Activated naive CD8-positive, alpha-beta T cell treated with anti-CD3 and anti-CD28 coated beads, Interleukin-2, amount 10 ng/mL, durations not matched to agents 7 days and 5 days (primary cell): ENCODE measurements around the gene MORN4. TPM values are rescaled to one million over a fixed set of nuclear protein-coding genes. Genes with fewer than 3 reads are reported as not detected.

ENCODE experiments used
- ATAC-seq: fragments of 150-1000 bp; cut with Tn5 transposase; one replicate; pipeline ENCODE4 v1.10.0; 2021; ENCODE audit warnings: low read depth, moderate library complexity
- POLR2A ChIA-PET: fragments of 350-600 bp; sonication (Branson Sonifier 250); formaldehyde crosslinking; loops from one replicate; lab custom pipeline; 2021; ENCODE audit warnings: antibody characterized with exemption; lab: Charles Lee
- DNase-seq: peaks from one replicate; pipeline ENCODE4 v3.0.0; 2021
- H3K27ac Mint-ChIP-seq: one replicate; pipeline ENCODE4 v1.8.0; 2022; ENCODE audit warnings: mild to moderate bottlenecking, mixed read lengths
- H3K27me3 Mint-ChIP-seq: one replicate; pipeline ENCODE4 v1.8.0; 2022; ENCODE audit warnings: mild to moderate bottlenecking, moderate library complexity, mixed read lengths
- H3K36me3 Mint-ChIP-seq: one replicate; pipeline ENCODE4 v1.8.0; 2021; ENCODE audit warnings: mild to moderate bottlenecking, mixed read lengths
- H3K4me1 Mint-ChIP-seq: one replicate; pipeline ENCODE4 v1.8.0; 2021; ENCODE audit warnings: mixed read lengths
- H3K4me3 Mint-ChIP-seq: one replicate; pipeline ENCODE4 v1.8.0; 2022; ENCODE audit warnings: mild to moderate bottlenecking, moderate library complexity, mixed read lengths
- H3K9me3 Mint-ChIP-seq: one replicate; pipeline ENCODE4 v1.8.0; 2021; ENCODE audit warnings: mixed read lengths
- total RNA-seq, 2 experiments: library from RNA; stranded (reverse); gene quantifications; one replicate each; pipeline ENCODE4 v1.2.3, GENCODE V29; 2021

The MORN4 gene
- total RNA-seq, 2 experiments from 2014 or later: 1.7 to 2.2 TPM

DNA sequence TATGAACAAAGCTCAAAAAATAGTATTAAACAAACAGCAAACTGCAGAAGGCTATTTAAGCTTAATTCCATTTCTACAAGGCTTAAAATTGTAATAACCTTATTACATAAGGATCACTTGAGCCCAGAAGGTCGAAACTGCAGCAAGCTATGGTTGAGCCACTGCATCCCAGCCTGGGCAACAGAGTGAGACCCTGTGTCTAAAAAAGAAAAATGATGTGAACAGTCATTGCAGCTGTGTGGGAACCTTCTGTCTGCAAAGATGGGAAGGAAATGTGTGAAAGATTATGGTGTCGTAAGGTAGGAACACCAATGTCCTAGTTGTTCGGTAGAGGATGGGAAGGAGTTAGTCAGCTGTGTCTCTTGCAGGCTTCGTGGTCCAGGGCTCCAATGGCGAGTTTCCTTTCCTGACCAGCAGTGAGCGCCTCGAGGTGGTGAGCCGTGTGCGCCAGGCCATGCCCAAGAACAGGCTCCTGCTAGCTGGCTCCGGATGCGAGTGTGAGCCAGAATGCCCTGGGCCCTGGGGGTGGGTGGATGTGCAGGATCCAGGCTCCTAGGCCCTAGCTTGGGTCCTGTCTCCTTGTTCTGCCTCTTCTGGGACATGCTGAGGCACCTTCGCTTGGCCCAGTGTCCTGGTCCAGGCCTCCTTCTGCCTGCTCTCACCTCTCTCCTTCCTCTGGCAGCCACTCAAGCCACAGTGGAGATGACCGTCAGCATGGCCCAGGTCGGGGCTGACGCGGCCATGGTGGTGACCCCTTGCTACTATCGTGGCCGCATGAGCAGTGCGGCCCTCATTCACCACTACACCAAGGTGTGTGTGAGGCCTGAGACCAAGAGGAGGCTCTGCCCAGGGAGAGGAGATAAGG is 34.7 kb downstream of the MORN4 start:
- DNase-seq (no peak), ATAC-seq (no peak)
- H3K27me3 Mint-ChIP-seq: peaks cover 7% of the 10 kb centered on the region
- POLR2A ChIA-PET: no interaction called here
- no peak overlapping the region for H3K4me3 Mint-ChIP-seq
- no peak overlapping the region for H3K27ac Mint-ChIP-seq
- H3K36me3 Mint-ChIP-seq: no peaks in the 10 kb centered on the region
- H3K9me3 Mint-ChIP-seq: no peaks in the 10 kb centered on the region
- no peaks in the 10 kb centered on the region for H3K4me1 Mint-ChIP-seq

DNA sequence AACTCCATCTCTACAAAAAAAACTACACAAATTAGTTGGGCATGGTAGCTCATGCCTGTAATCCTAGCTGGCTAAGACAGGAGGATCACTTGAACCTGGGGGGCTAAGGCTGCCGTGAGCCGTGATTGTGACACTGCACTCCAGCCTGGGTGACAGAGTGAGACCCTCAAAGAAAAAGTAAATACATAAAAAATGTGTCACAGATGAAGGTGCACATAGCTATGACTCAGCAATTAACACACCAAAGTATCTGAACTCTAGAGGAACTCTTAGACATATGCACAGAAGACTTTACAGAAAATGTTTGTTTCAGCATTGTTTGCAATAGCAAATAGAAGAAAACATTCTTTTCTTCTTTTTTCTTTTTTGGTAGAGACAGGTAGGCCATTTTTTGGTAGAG is 35.5 kb downstream of the MORN4 start:
- no peaks in the 10 kb centered on the region for H3K9me3 Mint-ChIP-seq
- H3K27me3 Mint-ChIP-seq: peaks cover 7% of the 10 kb centered on the region
- H3K36me3 Mint-ChIP-seq: no peaks in the 10 kb centered on the region
- no peak for DNase-seq
- H3K4me1 Mint-ChIP-seq: no peaks in the 10 kb centered on the region
- H3K27ac Mint-ChIP-seq: no peak overlapping the region
- H3K4me3 Mint-ChIP-seq: no peak overlapping the region
- POLR2A ChIA-PET: no interaction called here
- no peak for ATAC-seq

DNA sequence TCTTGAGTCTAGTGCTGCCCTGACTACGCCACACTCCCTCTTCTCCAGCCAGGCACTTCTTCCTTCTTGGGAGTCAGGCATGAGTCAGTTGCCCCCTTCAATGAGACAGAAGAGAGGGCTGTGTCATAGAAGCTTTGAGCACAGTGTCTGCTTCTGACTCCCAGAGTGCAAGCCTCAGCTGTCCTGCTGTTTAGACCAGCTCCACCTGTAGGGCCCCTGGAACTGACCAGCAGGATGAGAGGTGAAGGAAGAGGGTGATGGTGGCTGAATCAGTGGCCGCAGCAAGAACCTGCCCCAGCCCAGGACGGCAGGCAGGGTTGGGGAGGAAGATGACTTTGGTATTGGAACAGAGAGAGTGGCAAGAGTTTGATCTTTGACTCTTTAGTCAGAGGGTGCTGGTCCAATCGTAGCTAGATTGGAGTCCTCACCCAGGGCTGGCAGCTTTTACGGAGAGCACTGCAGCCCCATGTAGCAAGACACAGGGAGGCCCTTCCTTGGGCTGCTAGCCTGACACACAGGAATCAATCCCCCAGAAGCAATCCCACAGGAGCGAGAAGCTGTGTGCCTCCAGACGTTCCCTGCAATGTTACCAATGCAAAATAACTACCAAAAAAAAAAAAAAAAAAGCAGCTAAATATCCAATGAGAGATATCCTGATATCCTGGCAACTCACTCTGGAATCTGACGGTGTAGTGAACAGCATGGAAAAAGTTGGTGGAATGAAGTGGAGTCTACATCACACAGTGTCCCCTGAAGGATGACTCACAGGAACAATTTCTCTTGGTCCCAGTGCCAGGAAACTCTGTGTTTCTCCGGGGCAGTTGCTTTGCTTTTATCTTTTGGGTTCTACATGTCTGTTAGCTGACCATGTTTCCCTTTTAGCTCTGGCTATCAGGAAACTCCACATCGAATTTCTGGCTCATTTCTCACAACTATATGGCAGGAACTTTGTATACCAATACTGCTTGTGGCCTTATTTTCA is 36.9 kb downstream of the MORN4 start:
- no peaks in the 10 kb centered on the region for H3K9me3 Mint-ChIP-seq
- POLR2A ChIA-PET: no interaction called here

GRCh38 chr10:97593421-97593820 is 39.9 kb downstream of the MORN4 start:
- Mint-ChIP-seq H3K4me3 (no peak overlapping the region), H3K27ac (no peak overlapping the region), H3K36me3 (no peaks in the 10 kb centered on the region), H3K27me3 (peaks cover 4% of the 10 kb centered on the region), H3K9me3 (no peaks in the 10 kb centered on the region), H3K4me1 (peaks cover 12% of the 10 kb centered on the region)
- POLR2A ChIA-PET: no interaction called here
- ATAC-seq: no peak
- no peak for DNase-seq

More for the DNA sequence above, 36.9 kb downstream of the MORN4 start:
- Mint-ChIP-seq H3K27ac (no peak overlapping the region), H3K27me3 (peaks cover 2% of the 10 kb centered on the region), H3K4me3 (no peak overlapping the region), H3K4me1 (no peaks in the 10 kb centered on the region), H3K36me3 (no peaks in the 10 kb centered on the region)
- DNase-seq: no peak
- ATAC-seq: no peak

GRCh38 chr10:97590748-97591495 is 42.4 kb downstream of the MORN4 start:
- no peak for ATAC-seq
- POLR2A ChIA-PET: no interaction called here
- H3K4me3 Mint-ChIP-seq: peak overlapping the region; percentile 50
- no peak for DNase-seq
- peak overlapping the region; percentile 67 for H3K27ac Mint-ChIP-seq
- no peaks in the 10 kb centered on the region for H3K9me3 Mint-ChIP-seq
- peaks cover 12% of the 10 kb centered on the region for H3K4me1 Mint-ChIP-seq
- H3K36me3 Mint-ChIP-seq: no peaks in the 10 kb centered on the region
- peaks cover 4% of the 10 kb centered on the region for H3K27me3 Mint-ChIP-seq

GRCh38 chr10:97590082-97590747 is 43.1 kb downstream of the MORN4 start:
- H3K9me3 Mint-ChIP-seq: no peaks in the 10 kb centered on the region
- POLR2A ChIA-PET: no interaction called here
- no peaks in the 10 kb centered on the region for H3K36me3 Mint-ChIP-seq
- H3K27ac Mint-ChIP-seq: peak overlapping the region; percentile 67
- DNase-seq (peak; percentile 70), ATAC-seq (peak; percentile 70)
- peaks cover 12% of the 10 kb centered on the region for H3K4me1 Mint-ChIP-seq
- peak overlapping the region; percentile 50 for H3K4me3 Mint-ChIP-seq
- H3K27me3 Mint-ChIP-seq: peaks cover 2% of the 10 kb centered on the region

DNA sequence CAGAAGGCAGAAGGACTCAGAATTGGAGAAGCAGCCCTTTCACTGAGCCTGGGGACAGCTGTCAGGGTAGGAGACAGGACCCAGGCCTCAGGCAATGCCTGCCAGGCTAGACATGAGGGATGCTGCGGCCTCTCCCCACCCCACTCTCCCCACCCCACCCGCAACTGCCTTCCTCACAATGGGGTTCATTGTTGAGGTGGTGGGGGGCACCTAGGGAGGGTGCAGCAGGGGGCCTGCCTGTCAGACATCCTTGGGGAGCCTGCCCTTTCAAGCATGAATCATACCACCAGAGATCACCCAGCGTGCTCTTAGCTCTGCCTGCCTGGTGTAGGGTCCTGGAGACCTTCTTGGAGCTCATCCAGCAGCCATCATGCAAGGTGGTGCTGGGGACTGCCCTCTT is 43.8 kb downstream of the MORN4 start, which contains the start of gene C10orf62:
TSS of gene C10orf62 (plus strand) at position 243 of the 400 bp plus-strand sequence. CDS start 177 bp downstream, outside the sequence.
- no peak for DNase-seq
- ATAC-seq: no peak
- H3K9me3 Mint-ChIP-seq: no peaks in the 10 kb centered on the region
- H3K27me3 Mint-ChIP-seq: peaks cover 2% of the 10 kb centered on the region
- peaks cover 12% of the 10 kb centered on the region for H3K4me1 Mint-ChIP-seq
- H3K4me3 Mint-ChIP-seq: peak within 1 kb of the TSS; percentile 50
- POLR2A ChIA-PET: no interaction called here
- H3K27ac Mint-ChIP-seq: peak within 1 kb of the TSS; percentile 67
- no peaks in the 10 kb centered on the region for H3K36me3 Mint-ChIP-seq

GRCh38 chr10:97587183-97587582 is 46.1 kb downstream of the MORN4 start:
- H3K27me3 Mint-ChIP-seq: peaks cover 2% of the 10 kb centered on the region
- no peak for ATAC-seq
- H3K4me3 Mint-ChIP-seq: no peak overlapping the region
- DNase-seq: no peak
- peaks cover 12% of the 10 kb centered on the region for H3K4me1 Mint-ChIP-seq
- no peaks in the 10 kb centered on the region for H3K36me3 Mint-ChIP-seq
- H3K9me3 Mint-ChIP-seq: no peaks in the 10 kb centered on the region
- H3K27ac Mint-ChIP-seq: no peak overlapping the region
- POLR2A ChIA-PET: no interaction called here

GRCh38 chr10:97585439-97585811 is 47.9 kb downstream of the MORN4 start:
- POLR2A ChIA-PET: no interaction called here
- no peaks in the 10 kb centered on the region for H3K9me3 Mint-ChIP-seq
- H3K4me3 Mint-ChIP-seq: no peak overlapping the region
- H3K27ac Mint-ChIP-seq: no peak overlapping the region
- DNase-seq (no peak), ATAC-seq (no peak)
- peaks cover 9% of the 10 kb centered on the region for H3K4me1 Mint-ChIP-seq
- no peaks in the 10 kb centered on the region for H3K36me3 Mint-ChIP-seq
- H3K27me3 Mint-ChIP-seq: peaks cover 4% of the 10 kb centered on the region

DNA sequence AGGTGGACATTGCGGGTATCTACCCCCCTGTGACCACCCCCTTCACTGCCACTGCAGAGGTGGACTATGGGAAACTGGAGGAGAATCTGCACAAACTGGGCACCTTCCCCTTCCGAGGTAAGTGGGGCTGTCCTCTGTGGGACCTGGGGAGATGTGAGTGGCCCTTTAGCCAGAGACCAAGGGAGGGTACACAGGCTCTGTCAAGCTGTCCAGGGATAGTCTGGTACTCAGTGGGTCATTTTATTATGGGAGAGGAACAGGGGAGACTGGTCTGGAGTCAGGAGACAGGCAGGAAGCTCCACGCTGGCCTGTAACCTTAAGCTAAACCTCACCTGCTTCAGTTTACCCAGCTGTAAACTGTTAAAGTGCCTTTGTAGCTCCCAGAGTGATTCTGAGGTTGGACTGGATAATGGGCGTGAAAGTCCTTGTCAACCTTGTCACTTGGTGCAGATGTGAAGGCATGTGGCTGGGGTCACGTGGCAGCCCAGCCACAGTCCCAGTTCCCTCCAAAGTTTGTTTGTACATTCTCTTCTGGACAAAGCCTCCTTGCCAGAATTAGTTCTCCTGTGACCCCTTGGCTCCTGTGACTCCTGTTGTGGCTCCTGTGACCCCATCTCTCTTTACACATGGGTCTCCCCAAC is 48.4 kb downstream of the MORN4 start:
- POLR2A ChIA-PET: no interaction called here
- peaks cover 5% of the 10 kb centered on the region for H3K4me1 Mint-ChIP-seq

DNA sequence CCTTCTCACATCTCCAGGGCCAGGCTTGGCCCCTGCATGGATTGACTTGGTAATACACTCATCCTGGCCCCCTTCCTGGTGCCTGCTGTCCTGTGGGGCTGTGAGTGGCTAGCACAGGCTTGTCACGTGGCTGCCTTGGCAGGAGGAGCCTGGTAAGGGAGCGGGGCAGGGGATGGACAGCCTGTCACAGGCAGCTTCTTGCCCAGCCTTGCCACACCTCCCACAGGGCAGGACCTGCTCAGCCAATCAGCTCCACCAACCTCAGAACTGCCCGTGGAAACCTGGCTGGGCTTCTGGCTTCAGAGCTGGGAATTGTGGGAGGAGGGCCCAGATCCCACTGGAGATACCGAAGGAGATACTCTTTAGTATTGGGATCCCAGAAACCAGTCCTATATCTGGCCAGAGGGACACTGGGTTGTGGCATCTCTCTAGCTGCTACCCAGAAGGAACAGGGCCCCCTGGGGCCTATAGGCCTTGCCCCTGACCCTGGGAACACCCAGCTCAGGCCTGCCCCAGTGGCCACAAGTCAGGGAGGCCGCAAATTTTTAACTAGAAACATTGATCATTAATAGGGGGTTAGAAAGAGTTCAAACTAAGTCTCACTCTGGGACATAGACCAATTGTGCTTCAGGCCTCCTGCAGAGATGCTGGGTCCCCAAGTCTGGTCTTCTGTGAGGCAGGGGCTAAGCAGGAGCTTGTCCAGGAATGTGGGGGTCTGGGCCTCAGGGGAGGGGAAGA is 49.1 kb downstream of the MORN4 start, which contains the start of gene HOGA1:
TSS of gene HOGA1 (plus strand) at position 330 of the 738 bp plus-strand sequence. CDS start at position 645, 315 bp downstream.
- ATAC-seq (no peak), DNase-seq (no peak)
- H3K4me3 Mint-ChIP-seq: no peak within 1 kb of the TSS
- POLR2A ChIA-PET: no interaction called here
- peaks cover 2% of the 10 kb centered on the region for H3K4me1 Mint-ChIP-seq
- peaks cover 7% of the 10 kb centered on the region for H3K27me3 Mint-ChIP-seq
- no peak within 1 kb of the TSS for H3K27ac Mint-ChIP-seq
- no peaks in the 10 kb centered on the region for H3K36me3 Mint-ChIP-seq
- no peaks in the 10 kb centered on the region for H3K9me3 Mint-ChIP-seq

More for the DNA sequence above, 48.4 kb downstream of the MORN4 start:
- H3K27me3 Mint-ChIP-seq: peaks cover 6% of the 10 kb centered on the region
- no peak overlapping the region for H3K4me3 Mint-ChIP-seq
- no peaks in the 10 kb centered on the region for H3K9me3 Mint-ChIP-seq
- ATAC-seq: no peak
- DNase-seq: no peak
- H3K27ac Mint-ChIP-seq: no peak overlapping the region
- no peaks in the 10 kb centered on the region for H3K36me3 Mint-ChIP-seq
